IMR-90 (cell line): ENCODE data around the gene C19orf53. TPM values are rescaled to one million over a fixed set of nuclear protein-coding genes. Genes with fewer than 3 reads are reported as not detected.

Experiments
- ATAC-seq: fragments of 200-7000 bp; cut with Tn5 transposase; 2 replicates; pipeline ENCODE4 v1.9.1; 2020; ENCODE audit warnings: low read depth, mild to moderate bottlenecking, moderate library complexity
- BruUV-seq: library from RNA; stranded (reverse); fragments of 400-500 nt; replicated peaks from 2 replicates; lab custom pipeline; 2021; lab: Mats Ljungman, UMichigan
- CTCF ChIA-PET: fragments of 300-600 bp; formaldehyde crosslinking; extraction: SDS; loops from one replicate; lab custom pipeline; 2021; ENCODE audit warnings: antibody characterized with exemption; lab: Yijun Ruan, JAX
- POLR2A ChIA-PET: fragments of 300-600 bp; sonication (Branson Sonifier 250); formaldehyde crosslinking; loops from one replicate; lab custom pipeline; 2022; ENCODE audit warnings: antibody characterized with exemption; ENCODE audit not compliant: unreplicated experiment; lab: Charles Lee
- DNase-seq: peaks from one replicate; pipeline ENCODE4 v3.0.0; 2013
- H2AFZ ChIP-seq: replicated peaks from 2 replicates; pipeline ENCODE3; 2013; ENCODE audit warnings: low read length, mild to moderate bottlenecking; ENCODE audit not compliant: poor library complexity
- H2AK5ac ChIP-seq: 2 replicates; pipeline ENCODE4 v1.6.1; 2013; ENCODE audit warnings: low read depth, low read length, inconsistent platforms
- H2AK9ac ChIP-seq: replicated peaks from 2 replicates; pipeline ENCODE3; 2013; ENCODE audit warnings: mild to moderate bottlenecking, low read depth, low read length, moderate library complexity; ENCODE audit not compliant: poor library complexity
- H2BK120ac ChIP-seq: 2 replicates; pipeline ENCODE4 v1.6.1; 2013; ENCODE audit warnings: low read depth, low read length, inconsistent platforms
- H2BK15ac ChIP-seq: 3 replicates; pipeline ENCODE4 v1.6.1; 2013; ENCODE audit warnings: low read depth, low read length, inconsistent platforms
- H2BK20ac ChIP-seq: 2 replicates; pipeline ENCODE4 v1.6.1; 2013; ENCODE audit warnings: low read depth, mild to moderate bottlenecking, inconsistent platforms, low read length, moderate library complexity
- H2BK5ac ChIP-seq: 2 replicates; pipeline ENCODE4 v1.6.1; 2013; ENCODE audit warnings: mild to moderate bottlenecking, low read depth, low read length, inconsistent platforms; ENCODE audit not compliant: poor library complexity, severe bottlenecking
- H3K14ac ChIP-seq: replicated peaks from 2 replicates; pipeline ENCODE4 v1.6.1; 2013; ENCODE audit warnings: low read depth, low read length, inconsistent platforms
- H3K18ac ChIP-seq: 2 replicates; pipeline ENCODE4 v1.6.1; 2013; ENCODE audit warnings: low read depth, low read length, control low read depth
- H3K23ac ChIP-seq: 2 replicates; pipeline ENCODE4 v1.6.1; 2013; ENCODE audit warnings: low read depth, low read length, inconsistent platforms
- H3K27ac ChIP-seq: 2 replicates; pipeline ENCODE4 v1.5.1; 2013; ENCODE audit warnings: mild to moderate bottlenecking, control low read depth, low read length; ENCODE audit not compliant: insufficient read depth
- H3K27me3 ChIP-seq: 2 replicates; pipeline ENCODE4 v1.6.1; 2013; ENCODE audit warnings: low read length; ENCODE audit not compliant: control insufficient read depth, insufficient read depth
- H3K36me3 ChIP-seq: 2 replicates; pipeline ENCODE4 v1.6.1; 2013; ENCODE audit warnings: low read length, mixed read lengths; ENCODE audit not compliant: control insufficient read depth, insufficient read depth
- H3K4ac ChIP-seq: 2 replicates; pipeline ENCODE4 v1.6.1; 2013; ENCODE audit warnings: low read depth, low read length, inconsistent platforms
- H3K4me1 ChIP-seq: 2 replicates; pipeline ENCODE4 v1.6.1; 2013; ENCODE audit warnings: low read length, mixed read lengths; ENCODE audit not compliant: control insufficient read depth, insufficient read depth
- H3K4me2 ChIP-seq: 2 replicates; pipeline ENCODE4 v1.6.1; 2013; ENCODE audit warnings: low read depth, mild to moderate bottlenecking, control low read depth, low read length, moderate library complexity
- H3K4me3 ChIP-seq: 2 replicates; pipeline ENCODE4 v1.5.1; 2013; ENCODE audit warnings: low read depth, mild to moderate bottlenecking, control low read depth, low read length, moderate library complexity; ENCODE audit not compliant: insufficient read depth
- H3K56ac ChIP-seq: 2 replicates; pipeline ENCODE4 v1.6.1; 2013; ENCODE audit warnings: low read length, inconsistent platforms; ENCODE audit not compliant: insufficient read depth; ENCODE audit errors: extremely low read depth
- H3K79me1 ChIP-seq, 2 experiments: 2 replicates each; pipeline ENCODE4 v1.6.1; 2013; ENCODE audit warnings: low read length in 2 of 2, inconsistent platforms in 1 of 2, low read depth in 1 of 2
- H3K9ac ChIP-seq: 2 replicates; pipeline ENCODE4 v1.6.1; 2013; ENCODE audit warnings: low read depth, low read length, control low read depth
- H3K9me1 ChIP-seq: 2 replicates; pipeline ENCODE4 v1.6.1; 2013; ENCODE audit warnings: low read length, inconsistent platforms; ENCODE audit not compliant: insufficient read depth
- H3K9me3 ChIP-seq: 2 replicates; pipeline ENCODE4 v1.6.1; 2013; ENCODE audit warnings: low read length; ENCODE audit not compliant: control insufficient read depth, insufficient read depth
- H4K20me1 ChIP-seq: 2 replicates; pipeline ENCODE4 v1.6.1; 2013; ENCODE audit warnings: low read length, inconsistent platforms; ENCODE audit not compliant: insufficient read depth
- H4K5ac ChIP-seq: 2 replicates; pipeline ENCODE4 v1.6.1; 2013; ENCODE audit warnings: mild to moderate bottlenecking, low read depth, low read length, control low read depth
- H4K8ac ChIP-seq, 2 experiments: 2 replicates each; pipeline ENCODE4 v1.6.1; 2013; ENCODE audit warnings: low read depth in 2 of 2, low read length in 2 of 2, control low read depth in 1 of 2, inconsistent platforms in 1 of 2
- H4K91ac ChIP-seq: 2 replicates; pipeline ENCODE4 v1.6.1; 2013; ENCODE audit warnings: low read depth, low read length, inconsistent platforms; ENCODE audit not compliant: insufficient read depth
- MXI1 ChIP-seq: IDR thresholded peaks from 2 replicates; pipeline ENCODE4 v1.6.1; 2012; ENCODE audit warnings: low read depth, mild to moderate bottlenecking, low read length, moderate library complexity, borderline replicate concordance
- POLR2A ChIP-seq: IDR thresholded peaks from 2 replicates; pipeline ENCODE4 v1.6.1; 2012; ENCODE audit warnings: mild to moderate bottlenecking, low read depth, low read length
- WGBS, 2 experiments: methylation state at CpG; one replicate each; pipeline versions ENCODE4 v1.1.5 to v1.1.7; 2013; ENCODE audit warnings: missing lambda C conversion rate in 2 of 2; ENCODE audit not compliant: insufficient read length in 1 of 2; ENCODE audit errors: extremely low coverage in 2 of 2; 5-methylcytosine and 5-hydroxymethylcytosine counted together
- dilution Hi-C: fragments of 300-500 bp; cut with HindIII; formaldehyde crosslinking; loops from one replicate; pipeline ENCODE4 v1.14.3; 2018; ENCODE audit warnings: low sequenced_read_pairs; ENCODE audit not compliant: unreplicated experiment
- in situ Hi-C: fragments of 300-500 bp; cut with MboI; formaldehyde crosslinking; loops from 3 replicates; pipeline ENCODE4 v1.14.3; 2019; ENCODE audit warnings: low sequenced_read_pairs, inconsistent platforms, mixed read lengths
- intact Hi-C: fragments of 100-400 bp; cut with micrococcal nuclease; formaldehyde crosslinking; loops from 2 replicates; pipeline ENCODE4 v1.10.0; 2022
- polyA plus RNA-seq, 3 experiments: library from polyadenylated mRNA; depleted of rRNA; stranded (reverse); fragments of >200 nt; gene quantifications; 2 replicates each; pipeline ENCODE4 v1.2.3, GENCODE V29; 2012; ENCODE audit warnings: low replicate concordance in 1 of 3
- total RNA-seq: library from RNA; depleted of rRNA; stranded (reverse); fragments of >200 nt; gene quantifications from 2 replicates; pipeline ENCODE4 v1.2.3, GENCODE V29; 2012
- TF ChIP-seq, protein P1 (sequence below): conservative IDR thresholded peaks from 2 replicates; pipeline ENCODE4 v1.5.1; 2012; ENCODE audit warnings: mild to moderate bottlenecking, low read depth, low read length, improper control_type of control experiment

The C19orf53 gene
- total and polyA plus RNA-seq, 2 of the 4 experiments (the other 2 are of a cell fraction), result 61.3 to 290 TPM

DNA sequence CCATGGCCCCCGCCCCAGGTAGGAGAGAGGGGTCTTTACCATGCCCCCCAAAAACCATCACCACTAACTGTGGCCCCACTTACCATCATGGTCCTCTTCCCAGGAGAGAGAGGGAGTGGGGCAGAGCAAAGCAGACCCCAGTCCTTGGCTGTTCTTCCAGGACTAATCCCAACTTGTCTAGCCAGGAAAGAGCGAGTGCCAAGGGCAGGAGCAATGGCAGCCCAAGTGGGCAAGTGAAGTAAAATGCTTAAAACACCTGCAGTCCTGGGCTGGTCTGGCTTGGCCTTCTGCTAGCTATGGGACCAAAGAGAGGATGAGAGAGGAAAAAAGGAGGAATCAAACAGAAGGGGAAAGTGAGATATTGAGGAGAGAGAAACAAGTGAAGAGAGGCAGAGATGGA, 38.9 kb downstream of the C19orf53 start:
- Histone ChIP-seq H3K9me3 (no peaks in the 10 kb centered on the region), H3K4me3 (no peak overlapping the region), H4K91ac (no peak overlapping the region), H3K18ac (no peak overlapping the region), H2BK20ac (no peak overlapping the region), H3K23ac (no peak overlapping the region), H3K9ac (no peak overlapping the region), H2AK9ac (no peak overlapping the region), H2BK15ac (no peak overlapping the region), H2AFZ (no peak overlapping the region), H2AK5ac (no peak overlapping the region), H3K27ac (no peak overlapping the region), H3K4ac (no peak overlapping the region), H4K8ac (no peak overlapping the region), H3K56ac (no peak overlapping the region), H4K5ac (no peak overlapping the region), H4K20me1 (peaks cover 4% of the 10 kb centered on the region; the same call in 1 of the 2 replicates), H2BK5ac (no peak overlapping the region), H2BK120ac (no peak overlapping the region), H3K9me1 (peaks cover 3% of the 10 kb centered on the region; the same call in 1 of the 2 replicates), H3K36me3 (peaks cover 65% of the 10 kb centered on the region), H3K4me2 (no peak overlapping the region), H3K14ac (no peak overlapping the region), H3K79me1 (peaks cover under 1 to 17% of the 10 kb centered on the region in 2 experiments; a peak in 3 of 4 replicates), H3K4me1 (no peaks in the 10 kb centered on the region), H3K27me3 (no peaks in the 10 kb centered on the region)
- dilution Hi-C loops (no loop called here), in situ Hi-C loops (no loop called here), intact Hi-C loops (no loop called here)
- CTCF ChIA-PET, result interaction anchor here (0.6 kb wide), 1 partner anchor 66 kb away, joined by 3 read pairs; no protein-coding TSS in a partner anchor
- WGBS, 2 experiments, result no CpG with 5 or more reads among the region's 2 CpGs
- TF ChIP-seq MXI1 (no peak), POLR2A (no peak)
- TF ChIP-seq, protein P1, sequence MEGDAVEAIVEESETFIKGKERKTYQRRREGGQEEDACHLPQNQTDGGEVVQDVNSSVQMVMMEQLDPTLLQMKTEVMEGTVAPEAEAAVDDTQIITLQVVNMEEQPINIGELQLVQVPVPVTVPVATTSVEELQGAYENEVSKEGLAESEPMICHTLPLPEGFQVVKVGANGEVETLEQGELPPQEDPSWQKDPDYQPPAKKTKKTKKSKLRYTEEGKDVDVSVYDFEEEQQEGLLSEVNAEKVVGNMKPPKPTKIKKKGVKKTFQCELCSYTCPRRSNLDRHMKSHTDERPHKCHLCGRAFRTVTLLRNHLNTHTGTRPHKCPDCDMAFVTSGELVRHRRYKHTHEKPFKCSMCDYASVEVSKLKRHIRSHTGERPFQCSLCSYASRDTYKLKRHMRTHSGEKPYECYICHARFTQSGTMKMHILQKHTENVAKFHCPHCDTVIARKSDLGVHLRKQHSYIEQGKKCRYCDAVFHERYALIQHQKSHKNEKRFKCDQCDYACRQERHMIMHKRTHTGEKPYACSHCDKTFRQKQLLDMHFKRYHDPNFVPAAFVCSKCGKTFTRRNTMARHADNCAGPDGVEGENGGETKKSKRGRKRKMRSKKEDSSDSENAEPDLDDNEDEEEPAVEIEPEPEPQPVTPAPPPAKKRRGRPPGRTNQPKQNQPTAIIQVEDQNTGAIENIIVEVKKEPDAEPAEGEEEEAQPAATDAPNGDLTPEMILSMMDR, result no peak
- no TSS peak for BruUV-seq
- ATAC-seq, result no peak
- POLR2A ChIA-PET, result interaction anchor here (0.6 kb wide), 1 partner anchor 871 kb away, joined by 4 read pairs; no protein-coding TSS in a partner anchor
- no peak for DNase-seq
